Umbilical cord (tissue), 2 donors: ENCODE results near the gene LARP6. TPM values are rescaled to one million over a fixed set of nuclear protein-coding genes. Genes with fewer than 3 reads are reported as not detected.
A peak's percentile ranks its signal among the peaks of the same experiment; 100 is the strongest.
"Not testable (repeated sequence)": the region's sequence is repeated elsewhere in the genome, so short reads cannot be mapped to it uniquely, and the experiment has no call there.

Experiments used
- DNase-seq: peaks from one replicate; pipeline ENCODE4 v3.0.0-alpha.2; 2015; ENCODE audit warnings: low spot score
- total RNA-seq: library from RNA; depleted of rRNA; stranded (reverse); fragments of >200 nt; gene quantifications from one replicate; pipeline ENCODE4 v1.2.3, GENCODE V29; 2014; ENCODE audit warnings: low replicate concordance; ENCODE audit not compliant: insufficient read depth

LARP6 gene
- total RNA-seq, 1 donor from 2014 or later = 34.7 TPM

DNA sequence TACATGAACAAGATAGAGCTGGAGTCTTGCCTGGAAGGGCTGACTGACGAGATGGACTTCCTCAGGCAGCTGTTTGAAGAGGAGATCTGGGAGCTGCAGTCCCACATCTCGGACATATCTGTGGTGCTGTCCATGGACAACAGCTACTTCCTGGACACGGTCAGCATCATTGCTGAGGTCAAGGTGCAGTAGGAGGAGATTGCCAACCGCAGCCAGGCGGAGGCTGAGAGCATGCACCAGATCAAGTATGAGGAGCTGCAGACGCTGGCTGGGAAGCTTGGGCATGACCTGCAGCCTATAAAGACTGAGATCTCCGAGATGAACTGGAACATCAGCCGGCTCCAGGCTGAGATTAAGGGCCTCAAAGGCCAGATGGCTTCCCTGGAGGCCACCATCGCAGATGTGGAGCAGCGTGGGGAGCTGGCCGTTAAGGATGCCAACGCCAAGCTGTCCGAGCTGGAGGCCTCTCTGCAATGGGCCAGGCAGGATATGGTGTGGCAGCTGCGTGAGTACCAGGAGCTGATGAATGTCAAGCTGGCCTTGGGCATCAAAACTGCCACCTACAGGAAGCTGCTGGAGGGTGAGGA, 5.5 kb upstream of the LARP6 start:
- no peak for DNase-seq

- not testable (repeated sequence) for DNase-seq
Measured at GRCh38 chr15:70858614-70859321, 4.8 kb upstream of the LARP6 start.

DNA sequence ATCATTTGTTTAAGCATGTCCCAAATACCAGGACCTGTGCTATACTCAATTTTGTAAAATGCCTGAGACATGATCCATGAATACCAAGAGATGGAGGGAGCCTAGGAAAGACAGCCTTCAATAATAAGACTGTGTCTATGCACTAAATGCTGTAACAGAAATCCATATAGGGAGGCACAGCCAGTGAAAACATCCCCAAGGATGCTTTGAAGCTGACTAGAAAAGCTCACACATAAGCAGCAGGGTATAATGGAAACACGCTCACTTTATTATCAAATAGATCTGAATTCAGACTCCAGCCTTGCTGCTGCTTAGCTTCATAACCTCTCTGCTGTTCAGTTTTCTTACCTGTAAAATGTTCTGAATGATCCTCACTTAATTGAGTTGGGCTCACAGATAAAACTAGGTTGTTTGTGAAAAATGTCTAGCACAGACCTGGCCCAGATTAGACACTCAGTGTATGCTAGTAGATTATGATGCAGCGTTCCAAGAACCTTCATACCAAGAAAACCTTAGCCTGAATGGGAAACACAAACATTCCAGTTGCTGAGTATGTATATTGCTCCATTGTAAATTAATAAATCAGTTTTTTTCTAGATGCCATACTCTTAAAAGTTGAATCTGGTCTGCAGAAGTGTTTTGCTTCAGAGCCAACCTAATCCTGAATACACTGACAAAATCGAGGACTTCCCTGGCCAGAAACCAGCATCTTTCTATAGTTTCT, 3.8 kb upstream of the LARP6 start:
- DNase-seq = peak; percentile 40

- DNase-seq = peak; percentile 93
Measured at GRCh38 chr15:70856884-70857561, 3.1 kb upstream of the LARP6 start.

DNA sequence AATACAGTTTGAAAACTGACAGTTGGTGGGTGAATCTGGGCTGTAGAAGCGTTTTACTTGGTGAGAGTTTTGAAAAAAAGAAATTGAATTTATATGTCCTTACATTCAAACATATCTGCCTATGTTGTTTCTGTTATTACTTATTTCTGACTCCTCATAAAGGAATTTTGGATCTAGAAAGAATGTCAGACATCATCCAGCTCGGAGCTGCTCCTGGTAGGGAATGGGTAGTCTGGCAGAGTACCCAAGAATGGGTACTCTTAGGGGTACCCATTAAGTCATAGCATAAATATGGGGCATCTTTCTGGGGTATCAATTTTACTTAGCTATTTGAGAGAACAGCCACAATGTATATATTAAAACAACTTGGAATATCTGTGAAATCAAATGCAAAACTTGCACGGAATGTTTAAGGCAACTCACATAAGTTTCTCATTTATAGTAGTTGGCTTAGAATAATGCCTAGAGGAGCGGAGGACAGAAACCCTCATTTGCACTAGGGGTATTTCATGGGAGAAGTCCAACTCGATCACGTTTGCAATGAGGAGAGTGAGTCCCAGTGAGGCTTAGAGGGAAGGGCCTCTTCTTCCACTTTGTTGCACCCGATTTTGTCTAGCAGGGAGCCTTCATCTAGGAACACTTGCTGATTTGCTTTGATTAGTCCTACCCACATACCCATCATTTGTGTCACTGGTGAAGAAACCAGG, 2.4 kb upstream of the LARP6 start:
- peak; percentile 35 for DNase-seq

DNA sequence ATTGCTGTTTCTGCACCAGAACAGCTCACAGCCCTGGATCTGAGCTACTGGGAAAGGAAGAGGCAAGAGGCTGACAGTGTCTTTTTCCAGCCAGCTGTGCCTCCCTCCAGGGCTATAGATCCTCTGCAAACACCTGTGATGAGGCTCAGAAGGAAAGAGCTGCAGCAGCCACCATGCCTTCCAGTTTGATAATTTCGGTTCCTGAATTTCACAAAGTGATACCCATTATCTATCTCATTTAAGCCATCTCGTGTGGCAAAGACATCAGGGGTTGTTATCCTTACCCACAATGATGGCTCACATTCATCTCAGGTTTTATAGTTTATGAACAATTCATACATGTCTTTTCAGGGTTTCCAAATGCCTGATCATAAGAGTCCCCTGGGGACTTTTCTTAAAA, 1.8 kb upstream of the LARP6 start:
- DNase-seq = no peak

DNA sequence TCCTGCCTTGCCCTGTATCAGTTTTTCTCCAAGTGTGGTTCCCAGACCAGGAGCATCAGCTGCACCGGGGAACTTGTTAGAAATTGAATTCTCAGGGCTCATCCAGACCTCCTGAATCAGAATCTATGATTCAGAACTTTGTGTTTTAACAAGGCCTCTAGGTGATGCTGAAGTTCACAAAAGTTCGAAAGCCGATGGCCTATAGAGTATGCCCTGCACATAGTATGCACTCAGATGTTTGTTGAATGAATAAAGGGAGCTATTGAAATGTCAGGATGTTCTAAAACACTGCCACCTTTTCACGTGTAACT, 664 bp upstream of the LARP6 start:
- peak; percentile 45 for DNase-seq

GRCh38 chr15:70853318-70853972, 512 bp downstream of the LARP6 start:
- peak; percentile 54 for DNase-seq

- DNase-seq = no peak
Measured at GRCh38 chr15:70852501-70853317, 1.2 kb downstream of the LARP6 start.

- no peak for DNase-seq
Measured at GRCh38 chr15:70851889-70852288, 2.1 kb downstream of the LARP6 start.

DNA sequence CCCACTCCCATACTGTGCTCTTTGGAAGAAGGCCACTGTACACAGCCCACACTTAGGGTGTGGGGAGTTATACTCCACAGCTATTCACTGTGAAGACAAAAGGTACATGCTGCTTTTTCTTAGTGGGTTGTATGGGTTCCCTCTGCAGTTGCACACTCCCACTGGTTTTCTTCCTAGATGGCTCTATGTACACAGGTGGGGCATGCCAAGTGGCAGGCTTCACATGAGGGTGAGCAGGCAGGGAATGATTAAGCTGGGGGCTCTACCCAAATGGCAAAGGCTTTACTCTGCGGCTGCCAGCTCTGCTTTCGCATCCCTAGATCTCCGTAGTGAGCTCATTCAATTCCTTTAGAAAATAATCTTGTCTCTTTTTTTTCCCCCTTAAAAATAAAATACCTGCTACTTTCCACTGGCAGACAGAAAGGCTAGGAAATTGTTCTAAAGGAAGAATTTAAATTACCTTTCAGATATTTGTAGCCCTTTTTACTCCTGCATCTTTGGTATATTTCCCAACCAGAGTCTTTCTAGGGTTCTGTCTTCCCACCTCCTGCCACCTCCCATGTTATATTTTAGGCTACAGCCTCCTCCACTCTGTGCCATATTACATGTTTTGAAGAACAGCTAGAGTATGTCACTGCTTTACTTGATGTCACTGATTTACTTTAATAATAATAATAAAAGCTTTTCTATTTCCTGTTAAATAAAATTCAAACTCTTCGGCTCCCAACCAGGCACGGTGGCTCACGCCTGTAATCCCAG, 8.2 kb downstream of the LARP6 start:
- DNase-seq = no peak

DNA sequence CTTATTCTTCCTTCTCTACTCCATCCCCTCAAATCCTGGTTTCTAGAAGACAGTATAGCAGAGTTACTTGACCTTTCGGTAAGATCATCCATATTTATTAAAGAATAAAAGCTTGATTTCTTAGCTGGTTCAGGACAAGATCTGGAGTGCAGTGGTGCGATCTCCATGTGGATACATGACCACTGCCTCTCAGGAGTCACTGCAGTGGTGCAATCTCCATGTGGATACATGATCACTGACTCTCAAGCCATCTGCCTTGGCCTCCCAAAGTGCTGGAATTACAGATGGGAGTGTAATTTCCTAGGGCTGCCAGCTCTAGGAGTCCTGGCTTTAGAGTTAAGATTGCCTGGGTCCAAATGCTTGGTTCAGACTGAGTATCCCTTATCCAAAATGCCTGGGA, 16.5 kb downstream of the LARP6 start:
- DNase-seq = no peak

- no peak for DNase-seq
Measured at GRCh38 chr15:70835841-70836240, 18.1 kb downstream of the LARP6 start.

DNA sequence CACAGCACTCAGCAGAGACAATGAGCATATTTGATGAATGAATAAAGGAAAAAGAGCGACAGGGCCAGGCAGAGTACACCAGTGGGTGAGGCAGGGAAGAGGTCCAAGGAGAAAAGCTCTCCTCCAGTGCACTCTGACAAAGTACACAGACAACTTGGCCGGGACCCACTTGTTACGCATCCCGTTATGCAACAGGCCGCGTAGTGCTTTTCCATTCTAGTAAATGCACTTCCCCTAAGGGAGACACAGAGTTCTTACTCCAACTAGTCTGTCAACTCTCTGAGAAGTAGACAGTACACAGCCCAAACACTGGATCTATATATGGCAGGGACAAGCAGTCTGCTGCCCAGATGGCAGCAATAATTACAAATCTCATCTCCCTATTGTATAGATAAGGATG, 18.5 kb downstream of the LARP6 start:
- DNase-seq = no peak

DNA sequence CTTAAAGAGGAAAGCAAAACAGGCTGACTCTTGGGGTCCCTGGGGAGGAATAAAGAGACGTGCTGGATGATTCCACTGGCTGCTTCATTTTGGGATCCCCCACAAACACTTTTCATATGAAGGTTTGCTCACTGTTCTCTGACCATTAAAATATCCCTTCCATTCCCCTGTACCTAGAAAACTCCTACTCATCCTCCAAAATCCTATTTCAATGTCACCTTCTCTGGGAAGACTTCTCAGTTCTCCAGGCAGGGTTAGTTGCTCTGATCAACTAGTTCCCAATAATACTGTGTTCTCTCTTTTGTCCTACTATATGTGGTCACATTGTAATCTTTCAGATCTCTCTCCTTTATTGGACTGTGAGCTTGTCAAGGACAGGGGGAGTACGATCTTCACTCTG, 19.0 kb downstream of the LARP6 start:
- no peak for DNase-seq

GRCh38 chr15:70833861-70834765, 19.8 kb downstream of the LARP6 start:
- peak; percentile 42 for DNase-seq

DNA sequence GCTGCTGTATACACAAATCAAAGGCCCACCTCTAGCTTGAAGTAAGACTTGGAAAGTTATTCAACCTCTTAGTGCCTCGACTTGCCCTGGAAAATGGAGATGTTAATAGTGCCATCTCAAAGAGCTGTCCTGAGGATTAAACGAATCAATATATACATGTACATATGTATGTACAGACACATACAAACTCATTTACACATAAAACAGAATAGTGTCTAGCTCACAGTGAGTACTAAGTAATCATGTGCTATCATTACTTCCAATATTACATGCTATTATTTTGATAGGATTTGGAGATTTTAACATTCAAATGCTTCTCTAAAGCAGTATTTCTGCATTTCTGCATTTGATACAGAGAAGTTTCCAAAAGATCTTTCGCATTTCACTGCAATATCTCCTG, 20.5 kb downstream of the LARP6 start:
- DNase-seq = no peak

DNA sequence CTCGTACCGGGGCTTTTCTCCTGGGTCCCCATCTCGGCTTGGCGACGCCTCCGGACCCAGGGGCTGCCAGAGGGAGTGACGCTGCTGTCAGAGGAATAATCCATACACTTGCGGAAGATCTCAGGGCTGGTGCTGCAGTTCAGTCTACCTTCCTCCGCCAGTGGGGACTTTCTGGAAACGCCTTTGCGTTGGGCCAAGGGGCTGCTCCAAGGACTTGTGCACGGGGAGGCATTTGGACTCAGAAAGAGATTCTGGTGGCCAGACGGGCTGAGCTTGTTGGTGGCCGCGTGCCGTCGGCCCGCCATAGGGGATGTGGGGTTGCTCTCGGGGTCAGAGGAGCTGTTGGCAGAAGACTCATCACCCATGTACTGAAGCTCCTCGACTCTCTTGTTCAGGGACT, 21.8 kb downstream of the LARP6 start:
- no peak for DNase-seq
